ENCODE measurements around the gene SEMA5A. TPM values are rescaled to one million over a fixed set of nuclear protein-coding genes. Genes with fewer than 3 reads are reported as not detected.

Gene SEMA5A
- total RNA-seq, 2 donors from 2014 or later, result 16.2 to 19.7 TPM

DNA sequence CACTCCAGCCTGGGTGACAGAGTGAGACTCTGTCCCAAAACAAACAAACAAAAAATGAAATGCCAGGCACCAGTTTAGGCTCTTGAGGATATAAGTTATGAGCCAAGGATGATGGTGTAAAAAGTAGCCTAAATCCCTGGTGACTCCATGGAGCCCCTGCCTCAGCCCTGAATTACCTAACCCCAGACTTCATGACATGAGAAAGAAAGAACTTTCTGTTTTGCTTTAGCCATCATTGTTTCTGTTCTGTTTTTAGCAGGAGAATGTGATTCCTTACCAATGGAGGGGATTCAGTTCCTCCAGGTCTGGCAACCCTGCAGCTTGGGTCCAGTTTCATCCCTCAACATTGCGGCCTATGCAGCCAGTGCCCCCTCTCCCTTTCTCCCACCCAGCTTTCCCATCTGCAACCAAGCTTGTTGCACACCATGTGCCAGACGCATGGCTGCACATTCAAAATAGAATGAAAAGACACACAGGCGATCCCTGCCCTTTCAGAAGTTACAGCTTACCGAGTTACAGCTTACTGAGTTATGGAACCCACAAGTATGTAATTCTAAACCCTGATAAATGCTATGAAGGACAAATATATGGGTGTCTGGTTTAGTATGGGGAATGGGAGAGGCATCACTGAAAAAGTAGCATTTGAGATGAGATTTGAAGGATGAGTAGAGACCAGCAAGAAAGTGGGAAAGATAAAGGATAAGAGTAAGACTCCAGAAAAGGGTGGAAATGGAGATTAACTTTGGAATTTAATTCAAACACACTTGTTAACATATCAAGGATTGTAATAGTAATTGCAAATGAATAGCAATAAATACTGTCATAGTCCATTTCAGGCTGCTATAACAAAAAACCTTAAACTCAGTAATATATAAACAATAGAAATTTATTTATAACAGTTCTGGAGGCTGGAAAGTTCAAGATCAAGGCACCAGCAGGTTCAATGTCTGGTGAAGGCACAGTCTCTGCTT is 6.0 kb upstream of the SEMA5A start:
- DNase-seq (no peak), ATAC-seq (no peak)
- intact Hi-C loops (cut with DNase I), result no loop called here

DNA sequence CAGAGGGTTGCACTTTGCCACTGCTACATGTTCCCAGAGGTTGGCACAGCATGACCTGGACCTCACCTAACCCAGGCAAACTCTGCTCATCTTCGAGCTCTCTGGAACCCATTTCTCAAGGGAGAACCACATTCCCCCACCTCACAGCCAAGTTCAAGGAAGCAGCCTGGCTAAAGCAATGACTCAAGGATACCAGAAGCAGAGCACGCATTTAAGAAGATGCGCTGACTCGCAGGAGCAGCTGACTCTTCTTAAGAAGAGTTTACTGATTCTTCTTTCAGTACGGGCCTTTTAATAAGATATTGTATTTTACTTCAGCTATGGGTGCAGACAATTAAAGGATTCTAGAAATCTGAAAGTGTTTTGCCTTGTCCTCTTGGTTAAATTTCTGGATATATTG is 4.1 kb upstream of the SEMA5A start:
- intact Hi-C loops (cut with DNase I), result loop anchor here in 1 of 2 donors (10.0 kb wide), 1 partner anchor 195 kb away; no protein-coding TSS in a partner anchor
- no peak for ATAC-seq
- DNase-seq, result no peak

DNA sequence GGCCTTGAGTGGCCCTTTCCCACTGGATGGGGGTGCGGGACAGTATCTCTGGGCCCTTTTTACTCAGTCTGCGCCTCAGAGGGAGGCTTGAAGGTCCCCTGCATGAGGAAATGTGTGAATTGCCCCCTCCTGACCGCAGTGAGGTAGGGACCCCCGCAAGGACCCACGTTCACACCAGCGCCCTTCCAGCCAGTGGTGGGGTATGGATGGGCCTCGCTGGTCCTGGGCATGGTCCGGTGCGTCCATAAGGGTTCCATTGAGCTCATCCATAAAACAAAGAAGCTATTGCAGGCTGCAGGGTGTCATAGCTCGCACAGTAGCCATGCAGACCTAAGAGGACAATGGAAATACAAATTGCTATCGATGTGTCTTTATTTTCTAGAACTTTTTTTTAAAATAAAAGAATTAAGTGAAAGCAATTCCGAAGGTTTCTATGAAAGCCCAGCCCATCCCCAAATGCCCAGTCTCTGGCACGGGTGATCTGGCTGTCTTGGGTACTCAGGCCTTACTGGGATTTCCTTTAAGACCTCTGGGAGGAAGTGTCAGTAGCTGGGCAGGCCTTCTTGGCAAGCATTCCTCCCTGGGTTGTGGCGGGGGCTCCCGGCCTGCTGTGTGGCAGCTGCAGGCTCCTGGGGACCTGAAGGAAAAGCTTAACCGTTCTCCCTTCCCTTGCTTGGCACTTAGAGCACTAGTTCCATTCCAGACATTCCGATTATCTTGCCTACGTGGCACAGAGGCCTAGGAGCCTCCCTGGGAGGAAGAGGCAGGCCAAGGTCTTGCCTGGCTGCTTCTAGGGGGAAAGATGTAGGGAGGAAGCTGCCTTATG is 1.5 kb upstream of the SEMA5A start:
- intact Hi-C loops (cut with DNase I), result loop anchor here in 1 of 2 donors (10.0 kb wide), 1 partner anchor 193 kb away; no protein-coding TSS in a partner anchor
- peak in 1 of 2 donors; percentile 10 for ATAC-seq
- DNase-seq, result peak; percentile 43

DNA sequence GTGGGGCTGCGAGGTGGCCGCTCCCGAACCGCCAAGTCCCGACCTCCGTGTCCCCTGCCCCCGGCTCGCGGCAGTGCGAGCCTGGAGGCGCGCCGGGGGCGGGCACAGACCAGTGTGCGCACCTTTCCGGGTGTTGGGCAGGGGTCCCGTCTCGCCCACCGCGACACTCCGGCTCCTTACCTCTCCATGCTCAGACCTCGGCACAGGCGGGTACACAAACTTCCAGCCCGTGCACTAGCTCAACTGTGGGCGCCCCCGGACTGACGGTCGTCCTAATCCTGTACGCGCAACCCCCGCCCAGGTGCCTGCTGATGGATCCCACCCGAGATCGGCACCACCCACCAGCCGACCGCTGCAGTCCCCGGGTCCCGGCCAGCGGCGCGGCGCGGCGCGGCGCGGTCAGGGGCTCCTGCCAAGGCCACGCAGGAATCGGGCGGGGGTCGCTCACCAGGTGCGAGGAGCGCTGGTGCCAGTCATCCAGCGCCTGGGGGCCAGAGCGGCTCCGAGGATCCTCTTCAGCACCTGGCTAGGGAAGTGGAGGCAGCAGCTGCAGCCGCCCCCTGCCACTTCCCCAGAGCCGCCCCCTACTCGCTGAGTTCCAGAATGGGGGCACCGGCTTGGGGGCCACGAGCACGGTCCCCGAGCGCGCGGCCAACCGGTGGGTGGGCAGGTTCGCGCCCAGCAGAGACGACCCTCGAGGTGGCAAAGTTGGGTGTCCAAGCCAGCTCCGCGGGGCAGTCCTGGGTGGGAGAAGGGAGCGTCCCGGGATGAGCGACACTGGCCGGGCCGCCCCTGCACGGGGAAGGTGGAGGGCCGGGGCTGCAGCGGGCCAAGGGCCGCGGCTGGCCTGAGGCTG is 511 bp downstream of the SEMA5A start:
- peak; percentile 28 for DNase-seq
- peak; percentile 19 to 28 for ATAC-seq
- intact Hi-C loops (cut with DNase I), result loop anchor here (2.0 to 10.0 kb wide), 2 partner anchors 185 to 191 kb away; no protein-coding TSS in a partner anchor

DNA sequence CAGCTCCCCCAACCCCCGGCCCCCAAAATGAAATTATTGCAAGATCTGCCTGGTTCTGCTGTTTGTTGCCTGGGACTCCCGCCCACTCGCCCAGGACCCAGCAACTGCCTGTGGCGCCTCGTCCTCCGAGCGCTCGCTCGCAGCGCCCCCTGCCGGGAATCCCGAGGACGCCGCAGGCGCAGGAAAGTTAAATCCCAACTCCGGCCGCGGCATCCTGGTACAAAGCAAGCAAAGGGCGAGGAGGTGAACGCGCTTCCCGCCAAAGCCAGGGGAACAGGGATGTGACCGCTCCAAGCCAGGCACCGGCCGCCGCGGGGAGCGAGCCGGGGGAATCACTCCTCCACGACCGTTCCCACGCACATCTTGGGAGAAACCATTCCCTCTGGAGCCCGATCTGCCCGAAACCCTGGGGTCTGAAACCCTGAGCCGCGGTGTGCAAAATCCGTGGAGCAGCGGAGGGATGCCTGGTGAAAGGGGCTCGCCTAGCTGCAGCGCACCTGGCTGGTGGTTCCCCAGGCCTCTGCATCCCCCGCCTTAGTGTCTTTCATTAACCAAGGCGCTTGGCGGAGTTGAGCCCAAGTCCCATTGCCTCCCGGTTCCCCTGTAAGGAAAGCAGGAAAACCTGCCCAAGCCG is 1.3 kb downstream of the SEMA5A start:
- intact Hi-C loops (cut with DNase I), result loop anchor here (2.0 to 10.0 kb wide), 2 partner anchors 184 to 190 kb away; no protein-coding TSS in a partner anchor

DNA sequence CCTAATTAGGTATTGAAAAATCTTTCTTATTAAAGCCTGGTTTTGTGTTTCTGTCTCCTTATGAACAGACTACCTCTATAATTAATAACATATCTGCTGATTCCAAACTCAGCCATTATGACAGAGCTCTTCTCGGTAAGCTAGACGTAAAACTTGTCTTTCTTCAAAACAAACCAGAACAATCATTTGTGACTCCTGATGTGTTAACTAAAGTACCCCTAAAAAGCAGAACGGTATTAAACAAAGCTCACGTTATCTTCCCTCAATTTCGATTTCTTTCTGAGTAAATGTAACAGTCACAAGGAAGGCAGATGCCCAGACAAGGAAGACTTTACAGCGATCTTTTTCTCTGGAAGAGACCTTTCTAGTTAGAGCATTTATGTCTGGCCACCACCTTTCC is 1.8 kb downstream of the SEMA5A start:
- no peak for ATAC-seq
- no peak for DNase-seq
- intact Hi-C loops (cut with DNase I), result loop anchor here (2.0 to 10.0 kb wide), 2 partner anchors 183 to 189 kb away; no protein-coding TSS in a partner anchor

More for the DNA sequence above, 1.3 kb downstream of the SEMA5A start:
- peak; percentile 64 to 70 for ATAC-seq
- DNase-seq, result peak; percentile 82

DNA sequence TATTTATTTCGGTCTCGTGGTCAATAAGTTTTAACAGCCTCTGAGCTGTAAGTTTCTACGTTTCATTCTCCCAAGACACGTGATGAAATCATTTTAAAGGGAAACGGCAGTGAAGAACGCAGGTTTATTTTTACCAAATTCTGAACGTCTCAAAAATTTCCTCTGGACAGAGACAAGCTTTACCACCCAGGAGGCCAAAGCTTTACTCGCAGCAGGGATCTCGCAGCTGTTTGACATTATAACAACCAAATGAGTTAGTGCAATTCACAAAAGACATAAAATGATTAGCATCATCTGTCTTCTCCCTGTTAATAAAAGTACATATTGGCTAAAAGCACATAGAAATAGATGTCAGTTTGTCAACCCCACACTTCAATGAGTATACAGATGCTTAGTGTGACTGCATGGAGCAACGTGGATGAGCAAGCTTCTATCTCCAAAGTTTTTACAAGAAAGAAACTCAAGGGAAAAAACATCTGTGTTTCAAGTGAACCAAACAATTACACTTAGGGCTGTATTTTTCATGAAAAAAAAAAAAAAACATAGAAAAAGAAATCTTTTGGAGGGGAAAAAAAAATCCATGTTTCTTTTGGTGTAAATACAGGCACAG is 2.5 kb downstream of the SEMA5A start:
- ATAC-seq (no peak), DNase-seq (no peak)
- intact Hi-C loops (cut with DNase I), result loop anchor here in 1 of 2 donors (10.0 kb wide), 1 partner anchor 189 kb away; no protein-coding TSS in a partner anchor

DNA sequence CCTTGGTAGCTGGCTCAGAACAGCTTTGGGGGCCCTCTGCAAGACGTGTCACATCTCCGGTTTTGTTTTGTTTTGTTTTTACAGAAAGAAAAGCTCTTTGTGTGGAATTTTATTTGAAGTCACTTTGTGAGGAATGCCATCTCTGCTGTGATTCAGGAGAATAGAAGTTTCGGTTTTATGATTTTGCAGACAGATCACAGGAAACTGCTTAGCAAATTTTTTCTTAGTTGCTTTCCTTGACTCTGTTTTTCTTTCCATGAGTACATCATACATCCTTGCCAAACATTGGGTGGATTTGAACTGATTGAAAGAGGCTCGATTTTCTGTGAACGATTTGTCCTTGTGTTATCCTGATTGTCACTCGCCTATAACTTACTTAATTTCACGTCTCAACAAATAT is 5.1 kb downstream of the SEMA5A start:
- ATAC-seq (no peak), DNase-seq (no peak)
- intact Hi-C loops (cut with DNase I), result loop anchor here in 1 of 2 donors (10.0 kb wide), 1 partner anchor 186 kb away; no protein-coding TSS in a partner anchor

DNA sequence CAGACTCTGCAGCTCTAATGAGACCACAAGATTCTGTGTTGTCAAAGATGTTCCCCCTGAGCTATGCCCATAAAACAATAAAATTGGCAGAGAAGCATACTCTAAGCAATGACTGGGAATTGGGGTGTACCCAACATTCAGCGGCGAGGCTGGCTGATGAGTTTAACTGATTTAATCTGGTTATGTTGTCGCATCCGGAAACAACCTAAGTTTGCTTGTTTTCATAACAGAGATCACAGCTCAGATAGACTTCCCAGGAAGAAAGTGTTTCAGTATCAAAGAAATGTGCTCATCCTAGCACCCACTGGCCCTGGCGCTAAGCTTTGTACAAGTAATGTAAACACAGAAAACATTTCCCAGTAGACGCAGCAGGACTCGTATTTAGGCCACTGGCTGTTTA is 7.4 kb downstream of the SEMA5A start:
- ATAC-seq, result no peak

DNA sequence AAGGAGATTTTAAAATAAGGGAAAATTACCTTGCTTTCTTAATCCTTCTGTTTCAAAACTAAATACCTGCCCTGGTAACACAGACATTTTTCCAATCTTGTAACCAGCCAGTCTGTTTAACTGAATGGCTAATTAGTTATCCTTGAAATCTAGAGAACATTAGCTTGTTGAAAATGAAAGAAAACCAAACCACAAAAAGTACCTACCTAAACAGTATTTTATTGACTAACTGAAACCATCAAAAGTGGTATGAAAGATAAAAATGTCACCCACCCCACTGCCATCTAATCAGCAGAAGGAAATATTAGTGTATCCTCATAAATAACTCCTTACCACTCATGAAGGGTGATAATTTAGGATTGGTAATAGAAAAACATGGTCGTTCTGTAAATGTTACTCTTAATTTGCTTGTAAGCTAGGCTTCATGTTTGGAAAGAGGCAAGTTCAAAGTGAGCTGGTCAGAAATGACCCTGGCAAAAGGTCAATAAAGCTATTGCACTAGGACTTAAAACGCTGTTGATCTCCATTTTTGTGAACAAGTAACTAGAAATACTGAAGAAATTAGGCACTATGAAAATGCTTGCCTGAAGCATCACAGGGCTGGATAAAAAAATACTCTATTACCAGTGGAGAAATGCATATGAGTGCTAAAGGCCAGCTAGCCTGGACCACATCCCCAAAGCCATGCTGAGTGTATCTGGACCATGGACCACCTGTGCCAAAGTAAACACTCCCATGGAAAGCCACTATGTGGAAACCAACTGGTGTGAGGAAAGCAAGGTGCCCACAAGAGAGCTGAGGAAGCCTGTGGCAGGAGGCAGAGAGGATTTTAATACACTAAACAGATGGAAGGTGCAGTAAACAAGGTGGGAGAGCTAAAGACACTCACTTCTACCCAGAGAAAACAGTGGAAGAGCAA is 8.4 kb downstream of the SEMA5A start:
- DNase-seq, result no peak
- intact Hi-C loops (cut with DNase I), result loop anchor here in 1 of 2 donors (10.0 kb wide), 1 partner anchor 253 kb away; no protein-coding TSS in a partner anchor
- no peak for ATAC-seq

More for the DNA sequence above, 7.4 kb downstream of the SEMA5A start:
- DNase-seq, result no peak
- intact Hi-C loops (cut with DNase I), result loop anchor here in 1 of 2 donors (10.0 kb wide), 1 partner anchor 254 kb away; no protein-coding TSS in a partner anchor

DNA sequence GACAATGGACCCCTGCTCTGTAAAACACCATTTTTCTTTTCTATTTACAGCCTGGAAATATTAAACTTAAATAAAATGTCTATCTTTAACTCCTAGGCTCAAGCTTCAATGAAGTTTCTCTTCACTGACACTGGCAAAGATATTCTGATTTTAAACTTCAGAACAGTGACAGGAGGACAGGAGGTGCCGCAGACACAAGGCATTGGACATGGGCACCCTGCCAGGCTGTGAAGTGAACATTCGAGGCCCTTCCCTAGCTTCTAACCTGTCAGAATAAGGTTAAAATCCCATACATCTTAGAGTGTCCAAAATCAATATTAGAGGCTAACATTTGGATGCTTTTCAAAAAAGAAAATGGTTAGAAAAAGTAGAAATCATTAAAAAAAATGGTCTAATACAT is 9.2 kb downstream of the SEMA5A start:
- ATAC-seq (peak; percentile 41 to 45), DNase-seq (peak; percentile 57)
- intact Hi-C loops (cut with DNase I), result loop anchor here in 1 of 2 donors (10.0 kb wide), 1 partner anchor 252 kb away; no protein-coding TSS in a partner anchor

DNA sequence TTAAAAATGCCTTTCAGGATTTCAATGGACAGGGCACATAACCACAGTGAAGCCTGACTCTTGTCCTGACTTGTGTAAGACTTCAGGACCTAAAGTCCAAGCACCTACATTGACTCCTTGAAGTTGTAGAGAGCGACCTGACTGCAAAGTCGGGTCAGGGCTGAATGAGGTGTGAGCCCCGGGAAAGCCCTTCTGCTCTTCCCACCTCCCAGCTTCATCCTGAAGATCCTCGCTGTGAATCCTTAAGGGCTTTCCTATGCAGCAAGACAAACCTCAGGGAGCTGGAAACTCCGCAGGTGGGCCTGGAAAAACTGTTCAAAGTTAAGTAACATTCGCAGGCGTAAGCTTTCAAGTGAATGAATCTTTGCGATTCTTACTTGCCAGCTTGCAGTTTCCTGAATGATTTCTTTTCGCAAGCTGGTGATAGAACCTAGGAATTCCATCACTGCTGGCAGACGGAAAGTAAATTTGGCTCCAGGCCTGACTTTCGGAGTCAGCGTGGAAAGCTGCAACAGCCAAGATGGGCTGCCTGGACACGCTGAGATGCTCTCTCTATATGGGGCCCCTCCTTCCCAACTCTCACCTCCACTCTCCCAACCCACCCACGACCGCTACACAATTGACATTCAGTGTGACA is 10.9 kb downstream of the SEMA5A start:
- peak; percentile 41 for DNase-seq
- peak; percentile 53 to 84 for ATAC-seq
- intact Hi-C loops (cut with DNase I), result loop anchor here in 1 of 2 donors (10.0 kb wide), 1 partner anchor 250 kb away; no protein-coding TSS in a partner anchor

DNA sequence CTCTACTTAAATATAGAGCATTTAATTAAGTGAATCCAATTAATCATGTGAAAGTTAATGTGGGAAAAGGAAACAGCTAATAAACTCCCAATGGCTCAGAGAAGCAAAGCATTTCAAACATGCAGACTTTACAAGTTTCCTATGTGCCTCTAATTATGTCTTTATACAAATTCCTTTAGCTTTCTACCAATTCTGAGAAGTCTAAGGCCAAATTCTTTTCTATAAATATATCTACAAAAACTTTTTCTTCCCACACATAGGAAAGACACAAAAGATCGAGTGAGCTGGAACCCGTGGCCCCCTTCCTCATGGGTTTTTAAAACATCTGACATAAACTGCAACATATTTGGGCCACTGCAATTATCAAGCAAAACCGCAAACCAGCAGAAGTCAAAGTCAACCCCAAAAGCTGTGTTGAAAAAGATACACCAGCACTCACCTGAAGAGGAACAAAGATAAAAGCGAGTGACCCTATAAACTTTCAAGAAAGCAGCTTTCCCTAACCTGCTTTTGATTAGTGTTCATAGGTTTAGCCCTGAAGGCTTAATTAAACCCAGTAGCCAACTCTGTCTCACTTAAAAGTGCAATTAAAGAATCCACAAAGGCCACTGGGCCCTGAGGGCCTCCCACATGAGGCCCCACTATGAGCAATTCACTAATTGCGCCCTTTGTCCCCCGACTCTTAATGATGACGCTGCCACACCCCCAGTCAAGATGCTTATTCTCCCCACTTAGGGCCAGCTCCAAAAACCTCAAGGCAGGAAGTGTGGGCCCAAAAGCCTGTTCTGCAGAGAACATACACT is 12.1 kb downstream of the SEMA5A start:
- DNase-seq, result no peak
- ATAC-seq, result no peak
- intact Hi-C loops (cut with DNase I), result loop anchor here in 1 of 2 donors (10.0 kb wide), 1 partner anchor 249 kb away; no protein-coding TSS in a partner anchor

DNA sequence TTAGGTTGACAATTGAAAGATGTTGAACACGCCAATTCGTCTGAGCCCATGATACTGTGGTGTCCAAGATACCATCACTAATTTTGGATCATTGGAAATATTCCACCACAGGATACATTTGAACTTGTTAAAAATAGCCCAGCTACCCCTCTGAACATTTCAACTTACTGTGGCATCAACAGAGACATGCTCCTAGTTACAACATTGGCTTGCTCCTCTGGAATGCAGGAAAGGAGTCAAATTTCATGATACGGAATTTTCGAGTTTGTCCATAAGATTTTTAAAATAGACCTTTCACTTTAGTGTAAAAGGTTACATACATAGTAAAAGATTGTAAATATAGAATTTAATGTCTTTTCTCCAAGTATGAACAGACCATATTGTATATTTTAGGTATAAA is 12.8 kb downstream of the SEMA5A start:
- peak; percentile 11 to 58 for ATAC-seq
- DNase-seq, result no peak
- intact Hi-C loops (cut with DNase I), result loop anchor here in 1 of 2 donors (10.0 kb wide), 1 partner anchor 248 kb away; no protein-coding TSS in a partner anchor

DNA sequence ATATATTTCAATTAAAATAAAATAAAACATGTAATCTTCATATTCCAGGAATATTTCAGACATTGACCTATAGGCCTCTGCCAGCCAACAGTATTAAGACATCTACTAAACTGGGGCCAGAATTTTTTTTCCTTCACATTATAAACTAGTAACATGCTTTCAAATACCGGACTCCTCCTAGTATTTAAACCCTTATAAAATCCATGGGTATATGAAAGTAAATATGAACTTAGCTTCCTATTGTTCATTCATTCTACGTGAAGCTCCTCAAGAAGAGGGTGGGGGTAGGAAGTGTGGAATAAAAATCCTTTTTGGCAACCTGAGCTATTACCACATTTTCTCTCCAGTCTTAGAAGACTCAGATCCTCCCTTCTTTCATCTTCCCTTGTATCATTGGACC is 16.4 kb downstream of the SEMA5A start:
- ATAC-seq (no peak), DNase-seq (no peak)
- intact Hi-C loops (cut with DNase I), result no loop called here

All from left cardiac atrium (tissue), 4 donors.